T follicular helper cell (primary cell): ENCODE results near the gene RFC2.
"Not testable (repeated sequence)": the region's sequence is repeated elsewhere in the genome, so short reads cannot be mapped to it uniquely, and the experiment has no call there.

Experiments used
- DNase-seq: peaks from one replicate; pipeline ENCODE4 v3.0.0-alpha.2; 2020; ENCODE audit warnings: low read depth

RFC2 gene

DNA sequence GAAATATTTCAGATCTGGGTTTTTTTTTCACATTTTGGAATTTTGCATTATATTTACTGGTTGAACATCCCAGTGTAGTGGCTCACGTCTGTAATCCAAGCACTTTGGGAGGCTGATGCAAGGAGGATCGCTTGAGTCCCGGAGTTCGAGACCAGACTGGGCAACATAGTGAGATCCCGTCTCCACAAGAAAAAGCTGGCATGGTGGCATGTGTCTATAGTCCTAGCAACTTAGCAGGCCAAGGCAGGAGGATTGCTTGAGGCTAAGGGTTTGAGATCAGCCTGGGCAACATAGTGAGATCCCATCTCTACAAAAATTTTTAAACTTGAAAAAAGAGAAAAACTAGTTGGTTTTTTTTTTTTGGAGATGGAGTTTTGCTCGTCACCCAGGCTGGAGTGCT lies 6.0 kb downstream of the RFC2 start:
- no peak for DNase-seq

DNA sequence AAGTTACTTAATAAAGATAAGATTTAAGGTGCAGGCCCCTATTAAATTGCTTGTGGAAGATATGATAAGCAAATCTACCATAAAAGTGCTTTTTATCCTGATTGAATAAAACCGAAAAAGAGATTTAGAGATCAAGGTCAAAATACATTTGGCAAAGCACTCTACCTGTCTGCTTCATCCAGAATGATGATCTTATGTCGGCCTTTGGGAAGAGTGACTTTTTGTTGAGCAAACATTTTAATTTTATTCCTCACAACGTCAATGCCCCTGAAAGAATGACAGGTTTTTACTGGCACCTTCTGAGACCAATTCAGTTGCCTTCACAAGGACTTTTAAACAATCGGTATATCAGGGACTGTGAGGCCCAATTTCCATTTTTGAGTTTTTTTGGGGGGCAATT lies 7.7 kb downstream of the RFC2 start:
- no peak for DNase-seq

DNA sequence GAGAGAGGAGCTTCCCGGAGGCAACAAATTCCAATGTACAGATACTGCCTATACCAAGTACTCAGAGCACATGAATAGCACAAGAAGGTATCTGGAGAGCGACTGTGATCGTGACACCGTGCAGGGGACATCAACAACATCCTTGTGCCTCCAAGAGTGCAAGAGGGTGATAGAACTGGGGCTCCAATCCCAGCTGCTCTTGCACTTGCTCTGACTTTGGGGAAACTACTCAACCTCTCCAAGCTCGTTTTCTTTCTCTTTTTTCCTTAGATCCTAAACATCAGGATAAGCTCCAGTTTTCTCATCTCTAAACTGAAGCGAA lies 12.1 kb downstream of the RFC2 start:
- DNase-seq, result no peak

DNA sequence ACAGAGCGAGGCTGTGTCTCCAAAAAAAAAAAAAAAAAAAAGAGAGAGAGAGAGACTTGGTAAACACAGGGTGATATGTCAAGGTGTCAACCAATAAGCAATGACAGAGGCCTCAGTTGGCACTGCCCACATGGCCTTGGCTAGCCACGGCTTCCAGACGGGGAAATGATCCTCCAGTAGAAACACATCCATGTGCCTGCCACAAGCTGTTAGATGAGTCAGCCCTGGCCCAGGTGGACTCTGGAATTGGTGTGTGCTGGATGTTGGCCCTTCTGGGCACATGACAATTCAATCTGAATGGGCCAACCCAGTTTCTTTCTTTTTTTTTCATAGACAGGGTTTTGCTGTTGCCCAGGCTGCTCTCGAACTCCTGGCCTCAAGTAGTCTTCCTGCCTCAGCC lies 13.7 kb downstream of the RFC2 start:
- no peak for DNase-seq

DNA sequence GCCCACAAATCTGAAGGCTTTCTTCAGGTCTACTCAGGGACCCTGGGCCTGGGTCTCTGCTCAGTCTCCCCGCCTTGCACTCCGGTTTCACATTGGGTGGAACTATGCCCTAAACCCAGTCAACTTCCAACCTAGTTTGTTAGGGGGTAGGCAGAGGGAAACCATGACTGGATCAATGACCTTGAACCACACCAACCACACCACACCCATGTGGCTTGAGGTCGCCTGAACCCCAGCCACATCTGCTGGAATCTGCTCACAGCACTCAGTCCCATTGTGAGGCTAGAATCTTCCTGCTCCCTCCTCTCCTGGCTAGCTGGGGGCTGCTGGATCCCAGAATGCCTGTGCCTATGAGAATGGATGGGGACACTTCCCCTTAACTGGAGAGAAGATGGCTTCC lies 17.9 kb downstream of the RFC2 start:
- DNase-seq, result no peak

DNA sequence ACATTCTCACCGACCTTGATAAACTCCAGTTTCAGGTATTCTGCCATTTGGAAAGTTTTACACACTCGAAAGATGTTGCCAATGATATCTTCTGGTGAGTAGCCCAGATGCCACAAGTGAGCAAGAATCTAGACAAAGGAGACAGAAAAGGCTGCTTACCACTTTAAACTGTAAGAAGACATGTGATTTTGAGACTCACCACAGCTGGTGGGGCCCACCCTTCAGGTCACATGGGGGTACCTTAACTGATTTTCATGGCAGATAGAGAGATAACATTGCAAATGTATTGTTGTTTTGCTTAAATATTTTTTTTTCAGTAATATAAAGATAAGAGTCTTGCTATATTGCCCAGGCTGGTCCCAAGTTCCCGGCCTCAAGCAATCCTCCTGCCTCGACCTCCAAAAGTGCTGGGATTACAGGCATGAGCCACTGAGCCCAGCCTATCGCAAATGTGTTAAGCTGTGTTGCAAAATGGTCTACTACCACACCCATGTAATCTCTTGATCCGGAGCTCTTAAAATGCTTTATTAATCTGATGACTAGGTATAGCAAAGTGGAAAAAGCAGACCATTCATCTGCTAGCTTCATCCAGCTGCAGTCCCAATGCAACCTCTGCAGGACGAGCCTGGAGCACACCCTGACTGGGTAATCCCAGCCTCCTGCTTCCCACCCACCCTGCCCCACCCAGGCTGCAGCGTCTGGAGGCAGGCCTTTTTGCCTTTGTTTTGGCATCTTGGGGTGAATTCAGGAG lies 18.5 kb downstream of the RFC2 start:
- no peak for DNase-seq

DNA sequence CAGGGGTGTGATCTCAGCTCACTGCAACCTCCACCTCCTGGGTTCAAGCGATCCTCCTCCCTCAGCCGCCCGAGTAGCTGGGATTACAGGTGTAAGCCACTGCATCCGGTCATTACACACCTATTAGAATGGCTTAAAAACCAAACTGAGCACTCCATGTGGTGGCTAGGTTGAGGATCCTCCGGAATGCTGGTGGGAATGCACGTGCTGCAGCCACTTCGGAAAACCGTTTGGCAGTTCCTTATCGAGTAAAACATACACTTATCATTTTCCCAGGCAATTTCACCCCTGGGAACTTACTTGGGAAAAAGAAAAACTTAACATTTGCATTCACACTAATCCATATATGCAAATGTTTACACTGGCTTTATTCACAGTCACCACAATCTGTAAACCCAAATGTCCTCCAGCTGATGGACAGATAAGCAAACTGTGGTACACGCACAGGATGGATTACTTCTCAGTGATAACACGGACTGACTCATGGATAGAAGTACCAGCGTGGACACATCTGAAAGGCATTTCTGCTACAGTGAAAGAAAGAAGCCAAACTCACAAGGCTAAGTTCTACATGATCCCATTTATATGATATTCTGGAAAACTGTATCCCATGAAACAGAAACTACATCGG lies 20.4 kb downstream of the RFC2 start:
- DNase-seq, result no peak

DNA sequence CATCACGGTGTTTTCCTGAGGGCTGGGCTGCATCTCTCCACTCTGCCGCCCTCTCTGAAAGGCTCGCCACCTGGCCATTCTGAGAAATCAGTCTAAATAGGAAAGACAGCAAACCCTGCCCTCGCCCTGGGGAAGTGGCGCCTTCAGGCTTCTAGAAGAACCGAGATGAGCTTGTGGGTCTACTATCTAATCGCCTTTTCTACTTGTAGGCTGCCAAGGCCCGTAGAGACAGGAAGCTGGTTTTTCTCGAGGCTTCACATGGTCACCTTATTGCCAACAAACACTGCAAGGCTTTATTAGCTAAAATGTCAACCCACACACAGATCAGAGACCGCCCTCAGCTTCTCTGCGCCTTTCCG lies 23.0 kb downstream of the RFC2 start:
- DNase-seq, result no peak

DNA sequence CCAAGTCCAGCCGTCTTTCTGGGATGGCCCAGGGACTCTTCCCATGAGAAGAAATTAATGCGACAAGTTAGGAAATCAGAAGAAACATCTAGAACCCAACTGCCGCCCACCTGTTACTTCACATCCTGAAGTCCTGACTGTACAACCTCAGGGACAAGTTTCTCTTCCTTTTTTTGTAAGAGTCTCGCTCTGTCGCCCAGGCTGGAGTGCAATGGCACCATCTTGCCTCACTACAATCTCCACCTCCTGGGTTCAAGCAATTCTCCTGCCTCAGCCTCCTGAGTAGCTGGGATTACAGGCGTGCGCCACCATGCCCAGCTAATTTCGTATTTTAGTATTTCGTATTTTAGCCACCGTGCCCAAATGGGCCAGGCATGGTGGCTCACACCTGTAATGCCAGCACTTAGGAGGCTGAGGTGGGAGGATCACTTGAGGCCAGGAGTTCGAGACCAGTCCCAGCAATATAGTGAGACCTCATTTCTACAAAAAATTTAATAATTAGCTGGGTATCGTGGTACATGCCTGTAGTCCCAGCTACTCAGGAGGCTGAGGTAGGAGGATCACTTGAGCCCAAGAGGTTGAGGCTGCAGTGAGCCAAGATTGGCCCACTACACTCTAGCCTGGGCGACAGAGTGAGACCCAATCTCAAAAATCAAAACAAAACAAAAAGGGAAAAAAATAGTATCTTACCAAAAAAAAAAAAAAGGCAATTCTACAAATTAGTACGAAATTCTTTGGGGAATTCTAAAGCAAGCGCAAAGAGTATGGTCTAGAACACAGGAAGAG lies 23.6 kb downstream of the RFC2 start:
- no peak for DNase-seq

DNA sequence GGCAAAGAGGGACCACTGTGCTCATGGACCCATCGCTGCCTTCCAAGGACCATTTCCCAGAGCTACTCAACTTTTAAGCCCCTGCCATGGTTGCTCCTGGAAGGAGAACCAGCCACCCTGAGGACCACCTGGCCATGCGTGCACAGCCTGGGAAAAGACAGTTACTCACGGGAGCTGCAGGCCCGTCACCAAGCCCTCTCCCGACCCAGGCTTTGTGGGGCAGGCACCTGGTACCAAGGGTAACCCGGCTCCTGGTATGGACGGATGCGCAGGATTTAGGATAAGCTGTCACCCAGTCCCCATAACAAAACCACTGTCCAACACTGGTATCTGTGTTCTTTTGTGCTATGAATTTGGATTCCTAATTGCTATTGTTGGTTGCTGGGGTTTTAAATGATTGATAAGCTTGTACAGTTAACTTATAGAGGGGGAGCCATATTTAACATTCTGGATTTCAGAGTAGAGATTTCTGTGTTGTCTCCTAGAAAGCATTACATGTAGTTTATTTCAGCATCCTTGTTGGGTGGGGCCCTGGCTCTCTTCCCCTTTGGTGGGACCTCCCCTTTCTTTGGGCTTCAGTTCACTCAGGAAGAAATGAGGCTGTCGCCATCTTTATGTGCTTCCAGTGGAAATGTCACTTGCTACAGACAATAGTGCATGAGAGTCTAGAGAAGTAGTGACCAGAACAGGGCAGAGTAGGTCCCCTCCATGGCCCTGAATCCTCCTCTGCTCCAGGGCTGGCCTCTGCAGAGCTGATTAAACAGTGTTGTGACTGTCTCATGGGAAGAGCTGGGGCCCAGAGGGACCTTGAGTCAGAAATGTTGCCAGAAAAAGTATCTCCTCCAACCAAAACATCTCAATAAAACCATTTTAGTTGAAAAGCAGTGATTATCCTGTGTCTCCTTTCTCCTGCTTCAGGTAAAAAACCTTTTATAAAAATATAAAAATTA lies 25.0 kb downstream of the RFC2 start:
- DNase-seq, result no peak

DNA sequence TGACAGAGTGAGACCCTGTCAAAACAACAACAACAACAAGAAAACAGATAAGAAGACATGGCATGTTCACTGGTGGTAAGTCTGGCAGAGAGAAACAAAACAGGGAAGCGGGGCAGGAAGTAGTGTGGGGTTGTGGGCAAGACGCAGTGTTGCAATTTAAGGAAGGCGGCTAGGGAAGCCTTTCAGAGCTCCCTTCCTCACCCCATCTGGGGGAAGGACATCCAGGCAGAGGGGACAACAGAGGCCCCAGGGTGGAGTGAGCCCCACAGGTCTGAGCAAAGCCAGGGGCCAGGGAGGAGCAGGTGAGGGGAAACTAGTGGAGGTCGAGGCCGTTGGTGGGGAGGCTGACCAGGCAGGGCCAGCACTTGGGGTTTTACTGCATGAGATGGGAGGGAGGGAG lies 27.6 kb downstream of the RFC2 start:
- no peak for DNase-seq

DNA sequence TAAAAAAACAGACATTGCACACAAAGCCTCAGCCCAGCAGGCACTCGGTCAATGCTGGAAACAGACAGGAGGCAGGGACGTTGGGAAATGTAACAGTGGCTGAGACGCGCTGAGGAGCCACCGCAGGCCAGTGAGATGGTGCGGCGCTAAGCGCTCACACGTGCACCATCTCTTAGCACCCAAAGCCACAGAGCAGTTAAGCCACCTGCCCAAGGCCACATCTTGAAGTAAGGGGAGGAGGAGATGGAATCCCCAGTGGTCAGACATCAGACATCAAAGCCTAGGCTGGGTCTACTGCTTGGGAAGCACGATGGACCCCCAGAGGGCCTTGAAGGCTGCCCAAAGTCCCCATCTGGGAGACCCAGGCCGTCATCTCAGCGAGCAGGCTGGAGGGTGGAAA lies 28.8 kb downstream of the RFC2 start:
- DNase-seq, result no peak

DNA sequence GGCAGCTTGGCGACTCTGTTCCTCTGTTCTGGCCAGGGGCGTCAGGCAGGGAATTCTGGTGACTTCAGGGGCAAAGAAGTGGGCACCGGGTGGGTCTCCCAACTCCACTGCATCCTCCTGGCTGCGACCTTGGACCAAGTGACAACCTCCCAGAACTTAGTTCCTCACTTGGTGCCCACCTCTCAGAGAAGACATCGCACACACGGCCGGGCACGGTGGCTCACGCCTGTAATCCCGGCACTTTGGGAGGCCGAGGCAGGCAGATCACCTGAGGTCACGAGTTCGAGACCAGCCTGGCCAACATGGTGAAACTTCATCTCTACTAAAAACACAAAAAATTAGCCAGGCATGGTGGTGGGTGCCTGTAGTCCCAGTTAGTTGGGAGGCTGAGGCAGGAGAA lies 29.3 kb downstream of the RFC2 start:
- DNase-seq, result not testable (repeated sequence)

DNA sequence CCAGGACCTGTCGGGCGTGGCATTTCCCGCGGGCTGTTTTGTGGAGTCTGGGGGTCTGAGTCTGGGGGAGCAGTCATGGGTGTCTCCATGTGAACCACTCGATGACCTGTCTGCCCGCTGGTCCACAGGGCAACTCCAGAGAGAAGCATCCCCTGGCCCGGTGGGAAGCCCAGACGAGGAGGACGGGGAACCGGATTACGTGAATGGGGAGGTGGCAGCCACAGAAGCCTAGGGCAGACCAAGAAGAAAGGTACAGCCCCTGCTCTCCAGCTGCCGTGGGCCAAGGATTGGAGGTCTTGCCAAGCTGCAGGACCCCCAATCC lies 29.7 kb downstream of the RFC2 start:
- no peak for DNase-seq

DNA sequence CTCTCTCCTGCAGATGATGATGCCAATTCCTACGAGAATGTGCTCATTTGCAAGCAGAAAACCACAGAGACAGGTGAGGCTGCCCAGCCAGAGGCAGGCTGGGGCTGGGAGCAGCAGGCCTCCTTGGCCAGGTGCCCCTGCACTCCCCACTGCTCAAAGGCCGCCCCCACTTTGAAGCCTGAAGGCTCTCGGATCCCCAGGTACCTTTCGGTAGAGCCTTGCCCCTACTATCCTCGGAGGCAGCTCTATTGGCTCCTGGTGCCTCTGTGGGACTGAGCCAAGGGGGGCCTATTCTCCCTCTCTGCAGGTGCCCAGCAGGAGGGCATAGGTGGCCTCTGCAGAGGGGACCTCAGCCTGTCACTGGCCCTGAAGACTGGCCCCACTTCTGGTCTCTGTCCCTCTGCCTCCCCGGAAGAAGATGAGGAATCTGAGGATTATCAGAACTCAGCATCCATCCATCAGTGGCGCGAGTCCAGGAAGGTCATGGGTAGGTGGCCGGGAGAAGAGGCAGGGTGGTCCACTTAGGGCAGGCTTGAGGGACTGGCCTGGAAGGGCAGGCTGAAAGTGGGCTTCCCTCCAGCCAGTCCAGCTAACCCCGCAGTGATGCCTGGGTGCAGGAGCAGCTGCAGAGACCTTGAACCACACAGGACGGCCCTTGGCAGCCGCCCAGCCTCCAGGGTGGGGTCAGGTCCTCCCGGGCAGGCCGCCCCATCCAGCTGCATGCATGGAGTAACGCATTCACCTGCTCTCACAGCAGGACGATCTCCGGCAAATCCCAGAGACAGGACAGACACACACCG lies 30.3 kb downstream of the RFC2 start:
- DNase-seq, result no peak

DNA sequence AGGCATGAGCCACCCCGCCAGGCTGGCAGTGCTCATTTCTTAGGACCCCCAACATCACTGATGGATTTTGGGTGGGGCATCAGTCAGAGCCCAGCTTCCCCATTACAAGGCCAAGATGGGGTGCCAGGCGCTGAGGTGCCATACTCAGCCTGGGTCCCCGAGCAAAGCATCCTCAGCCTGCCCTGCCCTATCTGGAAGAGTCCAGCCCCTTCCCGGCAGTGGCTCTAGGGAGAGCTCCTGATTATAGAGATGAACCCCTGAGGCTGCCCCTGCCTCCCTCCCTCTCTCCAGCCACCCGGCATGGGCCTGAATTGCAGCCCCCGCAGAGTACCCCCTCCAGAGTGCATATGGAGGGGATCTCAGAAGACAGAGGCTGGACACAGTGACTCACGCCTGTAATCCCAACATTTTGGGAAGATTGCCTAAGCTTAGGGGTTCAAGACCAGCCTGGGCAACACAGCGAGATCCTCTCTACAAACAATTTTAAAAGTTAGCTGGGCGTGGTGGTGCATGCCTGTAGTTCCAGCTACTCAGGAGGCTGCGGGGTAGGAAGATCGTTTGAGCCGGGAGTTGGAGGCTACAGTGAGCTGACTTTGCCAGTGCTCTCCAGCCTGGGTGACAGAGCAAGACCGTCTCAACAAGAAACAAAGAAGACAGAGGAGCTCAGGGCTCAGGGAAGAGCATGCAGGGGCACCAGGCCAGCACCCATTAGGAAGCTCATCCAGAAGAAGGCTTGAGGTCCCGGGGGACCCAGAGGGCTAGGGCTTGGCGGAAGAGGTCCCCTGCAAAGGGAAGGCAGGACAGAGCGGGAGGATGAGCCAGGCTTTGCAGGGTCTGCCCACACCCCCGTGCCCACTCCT lies 31.1 kb downstream of the RFC2 start:
- no peak for DNase-seq

DNA sequence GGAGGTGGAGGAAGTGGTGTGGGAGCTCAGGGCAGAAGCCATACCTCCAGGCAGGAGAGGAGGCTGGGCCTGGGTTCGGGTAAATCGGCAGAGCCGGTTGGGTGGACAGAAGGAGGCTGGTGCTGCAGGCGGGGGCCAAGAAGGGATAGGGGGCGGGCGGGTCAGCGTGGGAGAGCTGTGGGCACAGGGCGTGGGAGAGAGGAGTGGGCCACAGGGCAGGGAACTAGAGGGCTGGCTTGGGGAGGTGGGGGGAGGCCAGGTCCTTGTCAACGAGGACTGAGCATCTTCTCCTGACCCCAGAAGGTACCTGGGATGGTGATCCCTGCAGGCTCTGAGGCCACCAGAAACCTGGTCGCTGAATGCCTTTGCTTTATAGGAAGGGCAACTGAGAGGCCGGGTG lies 32.5 kb downstream of the RFC2 start:
- DNase-seq, result no peak

DNA sequence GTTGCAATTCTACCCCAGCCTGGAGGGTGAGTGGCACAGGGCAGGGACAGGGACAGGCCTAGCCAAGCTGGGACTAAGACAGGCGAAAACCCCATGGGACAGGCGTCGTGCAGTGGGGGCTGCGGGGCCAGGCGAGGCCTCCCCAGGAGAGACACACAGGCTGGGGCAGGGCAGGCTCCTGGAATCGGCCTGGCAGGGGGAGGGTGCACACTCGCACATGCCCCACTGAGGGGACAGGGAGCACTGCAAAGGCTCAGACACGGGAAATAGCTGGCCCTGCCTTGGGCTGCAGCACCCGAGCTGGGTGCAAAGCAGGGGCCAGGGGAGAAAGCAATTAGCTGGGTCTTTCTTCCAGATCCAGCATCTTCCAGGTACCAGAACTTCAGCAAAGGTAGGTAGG lies 34.0 kb downstream of the RFC2 start:
- no peak for DNase-seq

DNA sequence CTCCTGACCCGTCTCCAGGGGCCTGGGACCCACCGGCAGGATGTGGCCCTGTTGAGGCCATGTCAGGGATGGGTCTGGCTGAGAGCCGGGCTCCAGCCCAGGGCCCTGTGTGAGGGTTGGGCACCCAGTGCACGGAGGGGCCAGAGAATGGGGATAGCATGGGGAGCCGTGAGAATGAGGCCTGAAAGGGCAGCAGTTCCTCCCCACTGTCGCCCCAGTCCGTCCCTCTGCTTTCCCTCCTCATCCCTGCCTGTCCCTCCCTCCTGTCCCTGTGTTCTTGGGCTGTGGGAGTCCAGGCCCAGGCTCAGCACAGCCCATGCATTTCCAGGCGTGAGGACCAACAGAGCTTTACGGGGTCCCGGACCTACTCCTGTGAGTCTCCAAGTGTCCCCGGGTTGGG lies 34.8 kb downstream of the RFC2 start:
- DNase-seq, result no peak

DNA sequence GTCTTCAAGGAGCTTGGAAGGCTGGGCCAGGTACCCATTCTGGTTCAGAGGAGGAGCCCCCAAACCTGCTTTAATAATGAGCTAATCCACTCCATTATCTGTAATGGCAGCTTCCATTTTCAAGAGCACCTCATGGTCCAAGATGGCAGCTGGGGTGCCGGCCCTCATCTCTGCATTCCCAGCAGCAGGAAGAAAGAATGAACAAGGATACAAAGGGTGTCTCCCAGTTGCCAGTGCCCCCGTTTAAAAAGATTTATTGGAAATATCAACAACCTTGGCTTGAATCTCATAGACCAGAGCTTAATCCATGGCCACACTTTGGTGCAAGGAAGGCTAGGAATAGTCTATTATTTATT lies 35.9 kb downstream of the RFC2 start:
- no peak for DNase-seq
